Germinal center (tissue), 1 donor: ENCODE data around the gene POLR1A.

Experiments used
- DNase-seq: peaks from one replicate; pipeline ENCODE4 v3.0.0; 2012; ENCODE audit warnings: mixed read lengths, low spot score

Gene POLR1A

DNA sequence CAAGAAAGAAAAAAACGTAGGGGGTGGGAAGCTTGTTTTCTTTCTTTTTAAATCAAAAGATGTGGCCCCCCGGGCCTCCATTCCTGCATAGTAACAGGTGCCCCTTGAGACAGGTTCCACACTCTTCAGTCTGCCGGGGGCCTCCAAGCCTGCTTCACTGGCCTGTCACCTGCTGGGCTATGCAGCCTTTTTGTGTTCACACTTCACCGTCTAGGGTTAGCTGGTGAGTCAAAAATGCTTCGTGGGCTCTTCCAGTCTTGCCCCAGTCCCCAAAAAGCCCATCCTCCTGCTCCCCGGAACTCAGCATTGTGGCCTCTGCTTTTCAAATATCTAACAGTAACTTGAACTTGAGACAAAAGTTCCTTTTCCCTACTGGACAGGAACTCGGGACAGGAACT, 67.9 kb downstream of the POLR1A start:
- no peak for DNase-seq

DNA sequence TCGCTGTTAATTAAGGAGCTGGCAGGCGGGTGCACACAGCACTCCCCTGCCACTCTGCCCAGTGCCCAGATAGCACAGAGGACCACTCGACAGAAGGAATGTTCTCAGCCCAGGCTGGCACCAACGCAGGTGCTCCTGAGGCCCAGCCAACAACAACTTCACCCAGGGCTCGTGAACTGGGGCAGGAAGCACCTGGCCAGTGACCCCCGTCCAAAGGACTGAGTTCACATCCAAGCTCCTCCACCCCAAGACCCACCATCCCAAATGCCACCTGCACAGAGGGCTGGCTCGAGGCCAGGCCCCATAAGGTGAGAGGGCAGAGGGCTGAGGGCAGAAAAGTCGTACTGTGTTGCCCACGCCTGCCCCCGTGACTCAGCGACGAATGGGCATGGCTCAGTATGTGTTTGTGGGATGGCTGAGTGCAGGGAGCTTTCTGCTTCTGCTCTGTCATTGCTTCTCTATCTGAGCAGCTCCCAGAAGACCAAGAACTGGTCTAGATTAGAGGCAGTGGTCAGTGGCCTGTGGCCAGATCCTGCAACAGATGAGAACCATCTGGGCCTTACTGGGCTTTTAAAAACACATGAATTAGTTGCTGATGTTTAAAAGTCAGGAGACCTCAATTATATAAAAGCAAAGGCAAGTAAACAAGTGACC, 68.4 kb downstream of the POLR1A start:
- DNase-seq, result peak; percentile 33

GRCh38 chr2:86036669-86037138, 69.0 kb downstream of the POLR1A start:
- no peak for DNase-seq

DNA sequence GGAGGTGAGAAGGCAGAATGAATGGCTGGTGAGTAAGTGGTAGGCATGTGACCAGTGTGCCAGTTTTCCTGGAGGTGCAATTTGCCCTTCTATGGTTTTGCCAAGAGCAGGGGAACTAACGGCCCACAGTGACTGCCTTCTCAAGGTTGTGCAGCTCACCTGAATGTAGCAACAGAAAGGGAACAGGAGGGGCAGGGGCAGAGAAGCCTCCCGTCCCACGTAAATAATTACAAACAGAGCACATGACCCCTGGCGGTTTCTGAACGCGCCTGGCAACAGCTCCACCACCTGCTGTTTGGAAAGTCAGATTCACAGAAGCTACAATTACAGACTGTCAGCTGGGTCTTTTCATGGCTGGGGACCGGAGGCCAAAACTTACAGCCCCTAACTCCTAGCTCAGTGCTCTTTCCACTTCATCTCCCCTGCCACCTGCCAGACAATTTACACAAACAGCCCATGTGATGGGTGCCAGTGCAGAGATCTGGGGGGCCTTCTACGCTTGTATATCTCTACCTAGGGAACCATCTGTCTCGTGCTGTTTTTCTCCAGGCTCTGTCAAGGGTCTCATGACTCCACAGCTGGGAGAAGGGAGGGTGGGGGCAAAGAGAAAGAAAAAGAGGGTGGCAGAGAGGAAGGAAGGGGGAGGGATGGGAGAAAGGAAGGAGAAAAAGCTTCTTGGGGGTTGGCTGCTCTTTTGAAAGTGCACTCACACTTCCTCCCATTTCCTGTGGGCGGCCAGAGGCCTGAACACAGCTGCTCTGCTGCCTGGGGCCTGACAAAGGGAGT, 69.6 kb downstream of the POLR1A start:
- DNase-seq, result peak; percentile 77

DNA sequence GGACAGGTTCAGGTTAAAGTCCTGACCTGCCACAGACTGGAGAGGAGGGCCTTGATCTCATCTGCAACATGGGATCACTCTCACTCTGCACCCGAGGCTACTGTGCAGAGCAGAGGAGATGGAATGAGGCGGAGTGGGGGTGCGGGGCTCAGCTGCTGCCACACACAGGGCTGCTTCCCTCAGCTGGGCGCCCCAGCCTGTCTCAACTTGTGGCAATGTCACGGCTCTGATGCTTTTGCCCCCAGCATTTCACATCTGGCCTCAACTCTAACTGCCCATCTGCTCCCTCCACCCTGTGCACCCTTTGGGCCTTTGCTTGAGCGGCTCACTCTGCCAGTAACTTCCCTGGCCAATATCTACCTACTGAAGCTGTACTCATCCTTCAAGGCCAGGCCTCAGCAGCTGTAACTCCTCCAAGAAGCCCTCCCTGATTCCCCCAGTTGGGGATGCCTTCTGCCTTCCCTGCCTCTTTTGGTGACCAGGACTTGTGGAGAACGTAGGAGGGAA, 70.3 kb downstream of the POLR1A start:
- DNase-seq, result no peak

GRCh38 chr2:86033751-86034692, 71.7 kb downstream of the POLR1A start:
- no peak for DNase-seq

GRCh38 chr2:86032861-86033595, 72.7 kb downstream of the POLR1A start:
- DNase-seq, result no peak

- no peak for DNase-seq
These were observed 74.1 kb downstream of the POLR1A start for GRCh38 chr2:86031606-86032005.

DNA sequence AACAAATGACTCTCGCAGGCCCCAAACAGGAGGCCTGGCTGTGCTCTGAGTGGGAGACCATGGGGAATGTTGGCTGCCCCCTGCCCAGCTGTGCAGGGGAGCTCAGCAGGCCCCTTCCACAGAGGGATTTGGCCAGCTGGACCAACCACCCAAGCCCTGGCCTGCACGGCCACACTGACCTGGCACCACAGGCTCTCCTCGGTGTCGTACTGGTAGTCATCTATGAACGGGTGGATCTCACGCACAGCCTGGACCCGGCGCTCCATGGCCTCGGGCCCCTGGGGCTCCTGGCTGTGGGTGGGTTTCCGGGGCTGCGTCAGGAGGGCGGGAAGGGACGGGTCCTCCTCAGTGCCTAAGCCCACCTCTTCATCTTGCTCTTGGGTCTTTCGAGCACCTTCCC, 74.5 kb downstream of the POLR1A start:
- no peak for DNase-seq

DNA sequence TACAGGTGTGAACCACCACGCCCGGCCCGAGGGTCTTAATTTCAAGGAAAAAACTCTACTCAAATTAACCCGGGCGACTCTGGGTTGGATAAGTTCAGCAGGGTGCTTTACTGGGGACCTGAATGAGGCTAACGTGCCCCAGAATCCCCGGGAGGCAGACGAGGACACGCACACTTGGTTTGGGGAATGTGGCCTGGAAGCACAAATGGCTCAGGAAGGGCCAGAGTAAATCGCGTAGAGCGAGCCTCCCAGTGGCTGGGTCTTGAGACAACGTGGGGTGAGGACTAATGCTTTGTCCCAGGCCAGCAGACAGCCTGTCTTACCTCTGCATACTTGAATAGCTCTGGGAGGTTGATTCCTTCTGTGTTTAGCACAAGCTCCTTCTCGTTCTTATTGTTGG, 75.8 kb downstream of the POLR1A start:
- no peak for DNase-seq

GRCh38 chr2:86028766-86029381, 76.8 kb downstream of the POLR1A start:
- no peak for DNase-seq

DNA sequence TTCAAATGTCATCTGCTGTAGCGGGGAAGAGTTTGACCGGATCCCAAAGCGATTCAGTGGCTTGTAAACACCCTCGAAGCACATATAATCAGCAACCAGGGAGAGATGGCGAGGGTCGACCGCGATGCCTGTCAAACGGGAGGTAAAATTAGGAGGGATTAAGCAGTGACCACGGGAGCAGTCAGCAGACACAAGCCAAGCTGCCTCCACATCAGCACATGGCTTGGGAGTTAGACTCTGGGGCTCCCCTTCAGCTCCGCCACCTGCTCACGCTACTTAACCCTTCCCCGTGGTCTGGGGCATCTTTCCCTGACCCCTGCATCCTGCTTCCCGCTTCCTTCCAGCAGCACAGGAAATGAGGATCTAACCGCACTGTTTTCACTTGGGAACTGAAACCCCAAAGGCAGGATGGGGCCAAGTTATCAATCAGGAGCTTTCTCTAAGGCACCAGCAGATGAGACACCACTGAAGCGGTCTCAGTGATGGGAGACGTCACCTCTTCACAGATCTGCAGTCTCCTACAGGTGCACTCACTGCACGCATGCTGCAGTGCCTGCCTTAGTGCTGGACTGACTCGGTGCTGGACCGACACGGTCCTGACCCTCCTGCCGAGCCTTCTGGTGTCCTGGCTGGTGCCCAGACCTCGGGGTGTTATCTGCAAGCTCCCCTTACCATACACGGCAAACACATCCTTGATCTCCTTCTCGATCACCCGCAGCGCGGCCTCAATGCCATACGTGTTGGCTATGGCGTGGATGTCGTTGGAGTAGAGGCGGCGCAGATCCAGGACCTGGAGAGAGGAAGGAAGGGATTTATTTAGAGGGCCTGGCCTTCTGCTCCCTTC, 77.5 kb downstream of the POLR1A start:
- DNase-seq, result no peak

GRCh38 chr2:86027196-86027921, 78.3 kb downstream of the POLR1A start:
- DNase-seq, result no peak

DNA sequence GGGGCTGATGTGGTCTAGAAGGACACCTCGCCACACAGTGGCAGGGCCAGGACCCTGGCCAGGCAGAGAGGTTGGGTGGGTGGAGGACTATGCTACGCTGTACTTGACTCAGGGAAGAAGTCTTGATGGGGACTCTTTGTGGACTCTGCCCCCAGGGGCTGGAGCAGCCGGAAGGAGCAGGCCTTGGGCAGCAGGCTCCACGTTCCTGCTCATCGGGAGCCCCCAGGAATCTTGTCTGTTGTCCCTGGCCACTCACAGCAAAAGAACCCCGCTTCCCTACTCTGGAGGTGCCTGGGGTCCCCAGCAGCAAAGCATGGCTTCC, 79.0 kb downstream of the POLR1A start:
- no peak for DNase-seq

- DNase-seq, result no peak
These were observed 79.5 kb downstream of the POLR1A start for GRCh38 chr2:86025976-86026743.

GRCh38 chr2:86025229-86025820, 80.4 kb downstream of the POLR1A start:
- no peak for DNase-seq

DNA sequence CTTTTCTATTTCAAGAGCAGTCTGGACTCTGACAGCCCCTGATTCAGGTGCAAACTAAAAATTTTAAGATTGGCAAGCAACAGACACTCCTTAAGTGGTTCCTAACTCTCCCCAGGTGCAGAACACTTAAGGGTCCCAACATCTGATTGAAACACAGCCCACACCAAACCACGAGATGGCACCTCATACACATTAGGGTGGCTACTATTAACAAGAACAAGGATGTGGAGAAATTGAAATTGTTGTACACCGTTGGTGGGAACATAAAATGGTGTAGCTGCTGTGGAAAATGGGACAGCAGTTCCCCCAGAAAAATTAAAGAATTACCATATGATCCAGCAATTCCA, 82.3 kb downstream of the POLR1A start:
- no peak for DNase-seq

- no peak for DNase-seq
These were observed 82.9 kb downstream of the POLR1A start for GRCh38 chr2:86022661-86023365.
